ENCODE results near the gene GPR176. TPM values are rescaled to one million over a fixed set of nuclear protein-coding genes. Genes with fewer than 3 reads are reported as not detected.
A peak's percentile ranks its signal among the peaks of the same experiment; 100 is the strongest.

Gene GPR176
- total RNA-seq, 1 donor: 173 TPM

GRCh38 chr15:39801641-39802309 is 118.3 kb downstream of the GPR176 start:
- no peaks in the 10 kb centered on the region for H3K9me3 ChIP-seq (ENCODE audit: low read depth, low read length)
- H3K79me2 ChIP-seq (ENCODE audit: insufficient read depth, low read length): peaks cover 38% of the 10 kb centered on the region
- H3K27me3 ChIP-seq (ENCODE audit: insufficient read depth, low read length): no peaks in the 10 kb centered on the region
- H2AFZ ChIP-seq (ENCODE audit: low read length): no peak overlapping the region
- DNase-seq (ENCODE audit: insufficient read length, low spot score, missing footprints): no peak
- TF ChIP-seq, protein P1, sequence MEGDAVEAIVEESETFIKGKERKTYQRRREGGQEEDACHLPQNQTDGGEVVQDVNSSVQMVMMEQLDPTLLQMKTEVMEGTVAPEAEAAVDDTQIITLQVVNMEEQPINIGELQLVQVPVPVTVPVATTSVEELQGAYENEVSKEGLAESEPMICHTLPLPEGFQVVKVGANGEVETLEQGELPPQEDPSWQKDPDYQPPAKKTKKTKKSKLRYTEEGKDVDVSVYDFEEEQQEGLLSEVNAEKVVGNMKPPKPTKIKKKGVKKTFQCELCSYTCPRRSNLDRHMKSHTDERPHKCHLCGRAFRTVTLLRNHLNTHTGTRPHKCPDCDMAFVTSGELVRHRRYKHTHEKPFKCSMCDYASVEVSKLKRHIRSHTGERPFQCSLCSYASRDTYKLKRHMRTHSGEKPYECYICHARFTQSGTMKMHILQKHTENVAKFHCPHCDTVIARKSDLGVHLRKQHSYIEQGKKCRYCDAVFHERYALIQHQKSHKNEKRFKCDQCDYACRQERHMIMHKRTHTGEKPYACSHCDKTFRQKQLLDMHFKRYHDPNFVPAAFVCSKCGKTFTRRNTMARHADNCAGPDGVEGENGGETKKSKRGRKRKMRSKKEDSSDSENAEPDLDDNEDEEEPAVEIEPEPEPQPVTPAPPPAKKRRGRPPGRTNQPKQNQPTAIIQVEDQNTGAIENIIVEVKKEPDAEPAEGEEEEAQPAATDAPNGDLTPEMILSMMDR (IDR thresholded peaks at IDR 0.05; ENCODE audit: extremely low read depth, low read depth, low read length): peak; percentile 49
- H4K20me1 ChIP-seq (ENCODE audit: insufficient read depth, low read length): peaks cover 16% of the 10 kb centered on the region
- no peaks in the 10 kb centered on the region for H3K4me1 ChIP-seq (ENCODE audit: insufficient read depth, low read length)
- H3K4me3 ChIP-seq (ENCODE audit: insufficient read depth, low read length): no peak overlapping the region
- peaks cover 44% of the 10 kb centered on the region for H3K36me3 ChIP-seq (ENCODE audit: insufficient read depth, low read length)
- no peak overlapping the region for H3K27ac ChIP-seq (ENCODE audit: low read depth, low read length)
- H3K4me2 ChIP-seq (ENCODE audit: insufficient read depth, low read length): no peak overlapping the region

GRCh38 chr15:39799552-39800011 is 120.5 kb downstream of the GPR176 start:
- Histone ChIP-seq H2AFZ (ENCODE audit: low read length) (no peak overlapping the region), H3K27me3 (ENCODE audit: insufficient read depth, low read length) (no peaks in the 10 kb centered on the region), H3K79me2 (ENCODE audit: insufficient read depth, low read length) (peaks cover 26% of the 10 kb centered on the region), H3K36me3 (ENCODE audit: insufficient read depth, low read length) (peaks cover 40% of the 10 kb centered on the region), H3K4me3 (ENCODE audit: insufficient read depth, low read length) (no peak overlapping the region), H4K20me1 (ENCODE audit: insufficient read depth, low read length) (peaks cover 10% of the 10 kb centered on the region), H3K27ac (ENCODE audit: low read depth, low read length) (no peak overlapping the region), H3K4me2 (ENCODE audit: insufficient read depth, low read length) (no peak overlapping the region), H3K4me1 (ENCODE audit: insufficient read depth, low read length) (no peaks in the 10 kb centered on the region), H3K9me3 (ENCODE audit: low read depth, low read length) (no peaks in the 10 kb centered on the region)
- no peak for DNase-seq (ENCODE audit: insufficient read length, low spot score, missing footprints)
- TF ChIP-seq, protein P1 (IDR thresholded peaks at IDR 0.05; ENCODE audit: extremely low read depth, low read depth, low read length): no peak

DNA sequence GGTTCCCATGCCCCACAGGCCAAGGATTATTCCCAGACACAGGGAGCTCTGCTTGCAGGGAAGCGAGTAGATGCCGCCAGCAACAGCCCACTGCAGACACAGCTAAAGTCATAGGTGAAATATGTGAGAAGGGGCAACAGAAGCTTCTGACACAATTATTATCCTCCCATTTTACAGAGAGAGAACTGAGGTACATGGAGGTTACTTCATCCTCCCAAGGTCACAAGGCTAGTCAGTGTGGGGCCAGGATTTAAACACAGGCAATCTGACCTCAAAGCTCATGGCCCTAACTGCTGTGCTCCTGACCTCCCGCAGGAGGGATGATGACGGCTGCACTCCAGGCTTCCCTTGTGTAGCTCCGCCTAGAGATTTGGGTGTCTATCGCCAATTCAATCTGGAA is 121.7 kb downstream of the GPR176 start:
- Histone ChIP-seq H3K4me2 (ENCODE audit: insufficient read depth, low read length) (no peak overlapping the region), H3K27ac (ENCODE audit: low read depth, low read length) (no peak overlapping the region), H3K36me3 (ENCODE audit: insufficient read depth, low read length) (peaks cover 40% of the 10 kb centered on the region), H3K4me1 (ENCODE audit: insufficient read depth, low read length) (no peaks in the 10 kb centered on the region), H3K79me2 (ENCODE audit: insufficient read depth, low read length) (peaks cover 19% of the 10 kb centered on the region), H3K4me3 (ENCODE audit: insufficient read depth, low read length) (no peak overlapping the region), H3K9me3 (ENCODE audit: low read depth, low read length) (no peaks in the 10 kb centered on the region), H2AFZ (ENCODE audit: low read length) (no peak overlapping the region), H4K20me1 (ENCODE audit: insufficient read depth, low read length) (peaks cover 7% of the 10 kb centered on the region), H3K27me3 (ENCODE audit: insufficient read depth, low read length) (no peaks in the 10 kb centered on the region)
- TF ChIP-seq, protein P1 (IDR thresholded peaks at IDR 0.05; ENCODE audit: extremely low read depth, low read depth, low read length): no peak
- no peak for DNase-seq (ENCODE audit: insufficient read length, low spot score, missing footprints)

GRCh38 chr15:39797407-39797806 is 122.7 kb downstream of the GPR176 start:
- H3K27ac ChIP-seq (ENCODE audit: low read depth, low read length): no peak overlapping the region
- DNase-seq (ENCODE audit: insufficient read length, low spot score, missing footprints): no peak
- H3K4me1 ChIP-seq (ENCODE audit: insufficient read depth, low read length): peaks cover 9% of the 10 kb centered on the region
- peaks cover 40% of the 10 kb centered on the region for H3K36me3 ChIP-seq (ENCODE audit: insufficient read depth, low read length)
- no peak overlapping the region for H3K4me3 ChIP-seq (ENCODE audit: insufficient read depth, low read length)
- no peaks in the 10 kb centered on the region for H3K27me3 ChIP-seq (ENCODE audit: insufficient read depth, low read length)
- TF ChIP-seq, protein P1 (IDR thresholded peaks at IDR 0.05; ENCODE audit: extremely low read depth, low read depth, low read length): no peak
- H2AFZ ChIP-seq (ENCODE audit: low read length): no peak overlapping the region
- peaks cover 11% of the 10 kb centered on the region for H3K79me2 ChIP-seq (ENCODE audit: insufficient read depth, low read length)
- no peaks in the 10 kb centered on the region for H3K9me3 ChIP-seq (ENCODE audit: low read depth, low read length)
- no peak overlapping the region for H3K4me2 ChIP-seq (ENCODE audit: insufficient read depth, low read length)
- H4K20me1 ChIP-seq (ENCODE audit: insufficient read depth, low read length): peaks cover 6% of the 10 kb centered on the region
